Middle frontal gyrus (tissue), 1 donor: ENCODE data around the gene CLASP1.
"Not testable (repeated sequence)": the region's sequence is repeated elsewhere in the genome, so short reads cannot be mapped to it uniquely, and the experiment has no call there.

Experiments used
- DNase-seq: peaks from one replicate; pipeline ENCODE4 v3.0.0-alpha.2; 2015; ENCODE audit warnings: low spot score; ENCODE audit errors: extremely low spot score

Gene CLASP1

DNA sequence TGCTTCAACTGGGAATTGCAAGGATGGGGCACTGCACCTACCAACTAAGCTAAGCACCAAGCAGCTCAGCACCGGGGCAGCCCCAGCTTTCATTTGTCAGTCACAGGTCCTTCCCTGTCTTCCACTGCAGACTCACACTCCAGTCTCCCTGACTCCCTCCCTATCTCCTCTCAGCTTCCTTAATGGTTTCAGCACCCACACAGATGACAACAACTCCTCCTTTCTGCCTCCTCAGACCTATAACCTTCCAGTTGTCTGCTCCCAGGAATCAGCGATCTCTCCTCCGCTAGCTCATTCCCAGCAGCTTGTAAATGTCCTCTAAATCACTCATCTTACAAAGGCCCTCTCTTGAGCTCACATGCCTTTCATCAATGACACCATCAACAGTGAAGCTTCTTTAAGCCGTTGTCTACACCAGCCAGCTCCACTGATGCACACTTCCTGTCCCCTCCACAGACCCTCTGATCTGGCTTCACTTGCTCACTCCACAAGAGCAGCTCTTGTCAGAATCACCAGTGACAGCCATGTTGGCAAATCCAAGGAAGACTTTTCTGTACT lies 32.1 kb downstream of the CLASP1 start:
- no peak for DNase-seq

GRCh38 chr2:121613774-121614173 lies 35.5 kb downstream of the CLASP1 start:
- no peak for DNase-seq

DNA sequence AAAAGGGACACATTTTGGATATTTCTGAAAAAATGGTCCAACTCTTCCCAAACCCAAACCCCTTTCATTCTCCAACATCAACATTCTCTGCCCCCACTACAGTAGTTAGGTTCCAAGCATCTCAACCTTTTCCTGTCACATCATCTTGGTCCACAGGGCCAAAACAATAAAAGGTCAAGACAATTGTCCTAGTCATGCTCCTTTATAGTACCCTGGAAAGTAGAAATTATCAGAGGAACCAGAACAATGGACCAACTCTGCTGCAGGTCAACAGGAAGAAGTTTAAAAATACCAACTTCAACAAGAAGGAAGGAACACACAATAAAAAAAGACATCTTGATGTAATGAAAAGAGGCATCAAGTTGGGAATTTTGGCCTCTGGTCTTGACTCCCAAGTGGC lies 36.1 kb downstream of the CLASP1 start:
- no peak for DNase-seq

DNA sequence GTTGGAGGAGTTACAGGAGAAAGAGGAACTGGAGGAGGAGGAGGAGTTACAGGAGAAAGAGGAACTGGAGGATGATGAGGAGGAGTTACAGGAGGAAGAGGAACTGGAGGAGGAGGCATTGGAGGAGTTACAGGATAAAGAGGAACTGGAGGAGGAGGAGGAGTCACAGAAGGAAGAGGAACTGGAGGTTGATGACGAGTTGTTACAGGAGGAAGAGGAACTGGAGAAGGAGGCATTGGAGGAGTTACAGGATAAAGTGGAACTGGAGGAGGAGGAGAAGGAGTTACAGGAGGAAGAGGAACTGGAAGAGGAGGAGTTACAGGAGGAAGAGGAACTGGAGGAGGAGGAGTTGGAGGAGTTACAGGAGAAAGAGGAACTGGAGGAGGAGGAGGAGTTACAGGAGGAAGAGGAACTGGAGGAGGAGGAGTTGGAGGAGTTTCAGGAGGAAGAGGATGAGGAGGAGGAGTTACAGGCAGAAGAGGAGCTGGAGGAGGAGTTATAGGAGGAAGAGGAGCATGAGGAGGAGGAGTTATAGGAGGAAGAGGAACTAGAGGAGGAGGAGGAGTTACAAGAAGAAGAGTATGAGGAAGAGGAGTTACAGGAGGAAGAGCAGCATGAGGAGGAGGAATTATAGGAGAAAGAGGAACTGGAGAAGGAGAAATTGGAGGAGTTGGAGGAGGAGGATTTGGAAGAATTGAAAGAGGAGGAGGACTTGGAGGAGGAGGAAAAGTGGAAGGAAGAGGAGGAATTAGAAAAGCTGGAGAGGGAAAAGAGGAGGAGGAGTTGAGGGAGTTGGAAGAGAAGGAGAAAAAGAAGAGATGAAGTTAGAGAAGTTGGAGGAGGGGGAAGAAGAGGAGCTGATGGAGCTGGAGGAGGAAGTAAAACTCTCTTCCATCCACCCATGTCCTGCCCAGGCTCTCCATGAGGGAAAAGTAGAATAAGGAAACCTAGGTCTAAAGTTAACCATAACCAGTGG lies 37.2 kb downstream of the CLASP1 start:
- no peak for DNase-seq

DNA sequence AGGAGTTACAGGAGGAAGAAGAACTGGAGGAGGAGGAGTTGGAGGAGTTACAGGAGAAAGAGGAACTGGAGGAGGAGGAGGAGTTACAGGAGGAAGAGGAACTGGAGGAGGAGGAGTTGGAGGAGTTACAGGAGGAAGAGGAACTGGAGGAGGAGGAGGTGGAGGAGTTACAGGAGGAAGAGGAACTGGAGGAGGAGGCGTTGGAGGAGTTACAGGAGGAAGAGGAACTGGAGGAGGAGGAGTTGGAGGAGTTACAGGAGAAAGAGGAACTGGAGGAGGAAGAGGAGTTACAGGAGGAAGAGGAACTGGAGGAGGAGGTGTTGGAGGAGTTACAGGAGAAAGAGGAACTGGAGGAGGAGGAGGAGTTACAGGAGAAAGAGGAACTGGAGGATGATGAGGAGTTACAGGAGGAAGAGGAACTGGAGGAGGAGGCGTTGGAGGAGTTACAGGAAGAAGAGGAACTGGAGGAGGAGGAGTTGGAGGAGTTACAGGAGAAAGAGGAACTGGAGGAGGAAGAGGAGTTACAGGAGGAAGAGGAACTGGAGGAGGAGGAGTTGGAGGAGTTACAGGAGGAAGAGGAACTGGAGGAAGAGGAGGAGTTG lies 38.1 kb downstream of the CLASP1 start:
- DNase-seq, result not testable (repeated sequence)

- DNase-seq, result not testable (repeated sequence)
Observed at GRCh38 chr2:121610487-121610874, 38.8 kb downstream of the CLASP1 start.

DNA sequence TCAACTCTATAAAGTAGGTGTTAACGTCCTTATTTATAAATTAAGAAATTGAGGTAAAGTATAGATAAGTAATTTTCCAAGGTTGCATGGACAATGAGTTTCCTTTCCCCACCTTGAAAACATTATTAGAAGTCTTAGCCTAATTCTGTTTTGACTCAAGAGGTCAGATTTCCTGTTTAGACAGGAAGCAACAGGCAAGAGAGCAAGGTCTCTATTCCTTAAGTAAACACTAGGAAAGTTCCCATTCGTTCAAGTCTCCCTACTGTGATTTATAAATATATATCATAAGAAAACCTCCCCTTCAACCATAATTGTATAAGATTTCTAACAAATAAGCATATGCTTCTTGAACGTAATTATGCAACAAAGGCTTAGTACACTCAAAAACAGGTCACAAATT lies 40.3 kb downstream of the CLASP1 start:
- no peak for DNase-seq

GRCh38 chr2:121608367-121608766 lies 40.9 kb downstream of the CLASP1 start:
- DNase-seq, result no peak

- DNase-seq, result no peak
Observed at GRCh38 chr2:121605820-121606733, 43.2 kb downstream of the CLASP1 start.

GRCh38 chr2:121603185-121603584 lies 46.1 kb downstream of the CLASP1 start:
- no peak for DNase-seq

DNA sequence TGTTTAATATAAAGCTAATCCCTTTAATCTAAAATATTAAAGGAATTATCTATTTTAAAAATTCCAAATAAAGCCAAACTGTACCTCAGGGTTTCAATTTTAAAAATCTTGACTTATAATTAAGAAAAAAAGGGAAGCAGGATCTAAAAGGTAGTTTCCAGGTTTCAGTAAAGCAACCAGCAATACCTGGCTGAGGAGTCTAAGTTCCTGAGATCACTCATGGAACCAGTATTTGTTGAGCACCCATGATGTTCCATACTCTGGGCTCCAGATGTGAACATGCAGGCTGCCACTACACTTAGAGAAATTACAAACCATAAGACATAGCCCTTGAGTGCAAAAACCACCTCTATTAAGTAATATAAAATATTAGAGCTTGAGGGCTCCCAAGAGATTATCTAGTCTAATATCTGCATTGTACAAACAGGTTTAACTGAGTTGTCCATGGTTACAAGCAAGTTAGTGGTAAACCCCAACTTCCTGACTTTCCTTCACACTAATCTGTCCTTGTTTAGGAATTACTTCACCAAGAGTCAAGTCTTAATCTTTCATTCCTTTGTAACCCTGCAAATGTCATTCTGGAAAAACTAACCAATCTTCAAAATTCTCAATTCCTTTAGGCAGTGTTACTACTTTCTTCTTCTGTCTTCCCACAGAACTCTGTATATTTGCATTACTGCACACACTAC lies 49.2 kb downstream of the CLASP1 start:
- DNase-seq, result no peak

GRCh38 chr2:121598087-121598486 lies 51.2 kb downstream of the CLASP1 start:
- DNase-seq, result no peak

GRCh38 chr2:121596221-121597080 lies 52.8 kb downstream of the CLASP1 start:
- DNase-seq, result peak; percentile 24

GRCh38 chr2:121595012-121595891 lies 54.0 kb downstream of the CLASP1 start:
- DNase-seq, result no peak

GRCh38 chr2:121591199-121591598 lies 58.1 kb downstream of the CLASP1 start:
- no peak for DNase-seq

GRCh38 chr2:121588357-121588756 lies 60.9 kb downstream of the CLASP1 start:
- DNase-seq, result no peak

- DNase-seq, result no peak
Observed at GRCh38 chr2:121587131-121587530, 62.1 kb downstream of the CLASP1 start.

DNA sequence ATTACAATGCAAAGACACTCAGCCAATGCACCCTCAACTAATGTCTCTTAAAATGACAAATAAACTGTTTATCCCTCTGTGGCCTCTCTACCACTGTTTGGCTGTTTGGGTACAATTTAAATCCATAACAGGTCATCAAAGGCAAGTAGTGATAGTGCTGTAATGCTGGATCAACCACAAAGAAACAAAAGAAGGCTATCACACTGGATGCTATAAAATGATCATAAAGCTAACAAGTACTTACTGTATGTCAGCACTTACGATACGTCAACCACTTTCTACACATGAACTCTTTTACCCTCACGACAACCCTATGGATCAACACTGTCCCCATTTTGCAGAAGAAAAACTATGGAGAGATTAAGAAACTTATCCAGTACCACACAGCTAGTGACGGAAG lies 64.5 kb downstream of the CLASP1 start:
- DNase-seq, result no peak

- no peak for DNase-seq
Observed at GRCh38 chr2:121583555-121583954, 65.7 kb downstream of the CLASP1 start.
